K562 (cell line): ENCODE data around the gene NTF4. TPM values are rescaled to one million over a fixed set of nuclear protein-coding genes. Genes with fewer than 3 reads are reported as not detected.

Experiments
- ATAC-seq: fragments of 200-7000 bp; cut with Tn5 transposase; 3 replicates; pipeline ENCODE4 v1.9.1; 2020; ENCODE audit warnings: moderate library complexity
- BruUV-seq: library from RNA; stranded (reverse); fragments of 400-500 nt; replicated peaks from 2 replicates; lab custom pipeline; 2021; lab: Mats Ljungman, UMichigan
- CTCF ChIA-PET: fragments of 300-600 bp; formaldehyde crosslinking; extraction: SDS; loops from one replicate; lab custom pipeline; 2021; ENCODE audit warnings: low intra/inter-chr PET ratio; lab: Yijun Ruan, JAX
- POLR2A ChIA-PET: fragments of 300-600, 350-650 bp; sonication (Branson Sonifier 250); formaldehyde crosslinking; extraction: SDS; loops from one replicate; lab custom pipeline; 2021; ENCODE audit warnings: antibody characterized with exemption, inconsistent platforms; lab: Yijun Ruan, JAX
- DNase-seq, 4 experiments: peaks; one replicate each; pipeline versions ENCODE4 v3.0.0 to v3.0.0-alpha.2; 2011 to 2018; ENCODE audit warnings: low spot score in 3 of 4, mixed read lengths in 3 of 4; ENCODE audit errors: extremely low read depth in 1 of 4
- FAIRE-seq: peaks from 2 replicates; lab custom pipeline; 2011; peaks lifted over from hg19 to GRCh38; lab: Jason Lieb, UNC
- H2AFZ ChIP-seq: 2 replicates; pipeline ENCODE4 v1.6.0; 2011; ENCODE audit warnings: low read depth, low read length, control low read depth, inconsistent platforms
- H3K27ac ChIP-seq: fragments of 200-600 bp; 3 replicates; pipeline ENCODE4 v1.8.0; 2011; ENCODE audit warnings: low read depth, mild to moderate bottlenecking, control low read depth, inconsistent platforms, low read length, moderate library complexity, mixed read lengths; ENCODE audit errors: extremely low read depth
- H3K27me3 ChIP-seq, 2 experiments: fragments of 300-600 bp in 1 of 2; 2 replicates in 1 of 2; 3 replicates in 1 of 2; pipeline versions ENCODE4 v1.6.0 to v1.8.0; 2011; ENCODE audit warnings: inconsistent platforms in 2 of 2, low read length in 2 of 2, mild to moderate bottlenecking in 1 of 2, mixed read lengths in 1 of 2, moderate library complexity in 1 of 2; ENCODE audit not compliant: control insufficient read depth in 2 of 2, insufficient read depth in 2 of 2
- H3K36me3 ChIP-seq: fragments of 300-600 bp; 3 replicates; pipeline ENCODE4 v1.8.0; 2011; ENCODE audit warnings: mild to moderate bottlenecking, low read length, inconsistent platforms; ENCODE audit not compliant: control insufficient read depth, insufficient read depth
- H3K4me1 ChIP-seq, 2 experiments: fragments of 200-600 bp in 1 of 2; replicated peaks in 1 of 2; 2 replicates in 1 of 2; 3 replicates in 1 of 2; pipeline versions ENCODE4 v1.5.1 to v1.8.0; 2011; ENCODE audit warnings: inconsistent platforms in 2 of 2, low read length in 2 of 2, mild to moderate bottlenecking in 1 of 2, mixed read lengths in 1 of 2, moderate library complexity in 1 of 2; ENCODE audit not compliant: control insufficient read depth in 2 of 2, insufficient read depth in 2 of 2
- H3K4me2 ChIP-seq: 2 replicates; pipeline ENCODE4 v1.6.1; 2011; ENCODE audit warnings: low read length, control low read depth, inconsistent platforms, mixed read lengths; ENCODE audit not compliant: insufficient read depth
- H3K4me3 ChIP-seq: fragments of 200-600 bp; sonication (generic), shearing (Covaris generic); 2 replicates; pipeline ENCODE4 v1.5.1; 2016; ENCODE audit warnings: control low read depth, inconsistent platforms
- H3K79me2 ChIP-seq: fragments of 200-600 bp; 3 replicates; pipeline ENCODE4 v1.8.0; 2011; ENCODE audit warnings: low read length, inconsistent platforms; ENCODE audit not compliant: control insufficient read depth, insufficient read depth
- H3K9ac ChIP-seq, 2 experiments: 2 replicates each; pipeline versions ENCODE4 v1.6.0 to v1.6.1; 2011; ENCODE audit warnings: low read depth in 2 of 2, low read length in 2 of 2, control low read depth in 1 of 2, inconsistent platforms in 1 of 2, mild to moderate bottlenecking in 1 of 2, mixed read lengths in 1 of 2; ENCODE audit not compliant: insufficient read depth in 1 of 2
- H3K9me1 ChIP-seq: one replicate; pipeline ENCODE4 v1.6.0; 2011; ENCODE audit warnings: inconsistent platforms, mild to moderate bottlenecking, low read length, moderate library complexity; ENCODE audit not compliant: control insufficient read depth, insufficient read depth
- H3K9me3 ChIP-seq: replicated peaks from 2 replicates; pipeline ENCODE4 v1.5.1; 2011; ENCODE audit warnings: low read depth, low read length, inconsistent platforms; ENCODE audit not compliant: control insufficient read depth, insufficient read depth
- H4K20me1 ChIP-seq: replicated peaks from 2 replicates; pipeline ENCODE4 v1.6.1; 2011; ENCODE audit warnings: low read length, inconsistent platforms, mixed read lengths; ENCODE audit not compliant: control insufficient read depth, insufficient read depth
- ARNT ChIP-seq, 2 experiments: fragments of 450-650 bp; IDR thresholded peaks; 2 replicates each; pipeline ENCODE4 v1.6.1; 2016; ENCODE audit warnings: mild to moderate bottlenecking in 1 of 2
- BCOR ChIP-seq: fragments of 450-650 bp; IDR thresholded peaks from 2 replicates; pipeline ENCODE4 v1.6.1; 2016
- CXXC5 ChIP-seq: fragments of 250-450 bp; sonication (Bioruptor Pico); IDR thresholded peaks from 2 replicates; pipeline ENCODE4 v1.8.0; 2022; ENCODE audit warnings: inconsistent platforms, mild to moderate bottlenecking, moderate library complexity
- GATAD2A ChIP-seq: fragments of 450-650 bp; IDR thresholded peaks from 2 replicates; pipeline ENCODE4 v1.6.1; 2017
- HMBOX1 ChIP-seq: sonication (generic); IDR thresholded peaks from 2 replicates; pipeline ENCODE4 v1.6.1; 2016
- PRMT5 ChIP-seq: sonication (generic); formaldehyde crosslinking; IDR thresholded peaks from 2 replicates; pipeline ENCODE4 v1.5.0; 2020; ENCODE audit warnings: missing genetic modification reagents
- PYGO2 ChIP-seq: fragments of 450-650 bp; IDR thresholded peaks from 2 replicates; pipeline ENCODE4 v1.6.1; 2016; ENCODE audit warnings: mild to moderate bottlenecking, missing genetic modification characterization, moderate library complexity, missing compliant biosample characterization
- SIN3B ChIP-seq: fragments of 450-650 bp; IDR thresholded peaks from 2 replicates; pipeline ENCODE4 v1.6.1; 2017; ENCODE audit warnings: low read depth, mild to moderate bottlenecking, moderate library complexity
- SMARCE1 ChIP-seq: fragments of 450-650 bp; IDR thresholded peaks from 2 replicates; pipeline ENCODE4 v1.7.1; 2016; ENCODE audit warnings: mild to moderate bottlenecking
- ZBTB33 ChIP-seq: sonication (generic); formaldehyde crosslinking; IDR thresholded peaks from 2 replicates; pipeline ENCODE4 v1.8.1; 2023; ENCODE audit warnings: mild to moderate bottlenecking, missing genetic modification reagents
- ZBTB40 ChIP-seq, 2 experiments: fragments of 450-650 bp in 1 of 2; sonication (generic) in 1 of 2; formaldehyde crosslinking in 1 of 2; IDR thresholded peaks; 2 replicates each; pipeline versions ENCODE4 v1.7.1 to v1.9.0; 2016 to 2022; ENCODE audit warnings: inconsistent platforms in 1 of 2, mild to moderate bottlenecking in 1 of 2, missing genetic modification reagents in 1 of 2
- ZNF184 ChIP-seq: sonication (generic); formaldehyde crosslinking; IDR thresholded peaks from 2 replicates; pipeline ENCODE4 v1.5.0; 2020; ENCODE audit warnings: missing genetic modification reagents
- WGBS: fragments of 100-300 bp; shearing (Covaris generic); methylation state at CpG from one replicate; pipeline ENCODE4 v1.1.6; 2016; ENCODE audit warnings: low coverage, mixed read lengths; ENCODE audit not compliant: insufficient coverage; ENCODE audit errors: missing lambda C conversion rate; 5-methylcytosine and 5-hydroxymethylcytosine counted together
- in situ Hi-C: fragments of 300-500 bp; cut with MboI; formaldehyde crosslinking; loops from 4 replicates; pipeline ENCODE4 v1.15.0; 2018; ENCODE audit warnings: inconsistent platforms, mixed read lengths
- intact Hi-C: fragments of 100-400 bp; cut with micrococcal nuclease; formaldehyde crosslinking; loops from 2 replicates; pipeline ENCODE4 v1.14.2; 2022
- polyA plus RNA-seq, 8 experiments: library from polyadenylated mRNA; depleted of rRNA in 4 of 8; stranded (reverse) in 5 of 8; unstranded in 3 of 8; fragments of >200 nt; fragmentation: Nextera tagmentation in 2 of 8; fragmentation: Illumina TruSeq in 1 of 8; extraction: Ambion mirVana in 2 of 8; extraction: Trizol in 1 of 8; gene quantifications; 2 replicates each; pipeline versions ENCODE4 v1.2.1 to v1.2.3, GENCODE V29; 2011 to 2014; ENCODE audit warnings: inconsistent platforms in 1 of 8, missing spikeins in 1 of 8
- total RNA-seq, 7 experiments: library from RNA; depleted of rRNA in 6 of 7; stranded (reverse); fragments of >200 nt in 6 of 7; fragmentation: Illumina TruSeq in 2 of 7; extraction: Trizol in 2 of 7; gene quantifications; 2 replicates each; pipeline versions ENCODE4 v1.2.1 to v1.2.3, GENCODE V29; 2011 to 2021; ENCODE audit warnings: low replicate concordance in 1 of 7

Gene NTF4
- total and polyA plus RNA-seq, 9 of the 15 experiments (the other 6 are each of a cell fraction or from before 2014, with no cell fraction given): not detected

- 9% methylated on average over 3 of the region's 3 CpGs for WGBS
- DNase-seq: no peak
- CTCF ChIA-PET: no interaction called here
- ATAC-seq: no peak
- Histone ChIP-seq H3K27me3 (peaks cover 17 to 51% of the 10 kb centered on the region in 2 experiments; a peak in 4 of 5 replicates), H3K9ac (no peak overlapping the region), H3K4me1 (peaks cover 0 to 31% of the 10 kb centered on the region in 2 experiments; a peak in 4 of 5 replicates), H2AFZ (no peak overlapping the region), H3K4me3 (no peak overlapping the region), H4K20me1 (no peaks in the 10 kb centered on the region), H3K79me2 (no peaks in the 10 kb centered on the region), H3K4me2 (no peak overlapping the region), H3K9me1 (no peaks in the 10 kb centered on the region), H3K36me3 (no peaks in the 10 kb centered on the region), H3K27ac (no peak overlapping the region), H3K9me3 (no peaks in the 10 kb centered on the region)
- BruUV-seq: no TSS peak
- intact Hi-C loops (no loop called here), in situ Hi-C loops (no loop called here)
- POLR2A ChIA-PET: interaction anchor here (0.5 to 1.4 kb wide), 2 partner anchors 10 to 127 kb away, joined by 3 to 5 read pairs; partner anchors contain the start of gene CGB7
- FAIRE-seq: no peak
- TF ChIP-seq CXXC5 (CRISPR knock-in tag) (no peak), SMARCE1 (no peak), ZNF184 (CRISPR knock-in tag) (no peak), SIN3B (no peak), PYGO2 (tag) (no peak), PRMT5 (CRISPR knock-in tag) (no peak), BCOR (no peak), HMBOX1 (no peak), ARNT (IDR thresholded peaks at IDR 0.05) (no peak), GATAD2A (no peak), ZBTB33 (CRISPR knock-in tag) (no peak), ZBTB40 (IDR thresholded peaks at IDR 0.05) (no peak), ZBTB40 (CRISPR knock-in tag; IDR thresholded peaks at IDR 0.05) (no peak)
Measured at GRCh38 chr19:49067554-49067953, 2.9 kb upstream of the NTF4 start.
